ENCODE data around the gene ASTE1. TPM values are rescaled to one million over a fixed set of nuclear protein-coding genes. Genes with fewer than 3 reads are reported as not detected.

The ASTE1 gene
- total RNA-seq, 4 donors from 2014 or later = 1.8 to 14.9 (median 10.9) TPM

DNA sequence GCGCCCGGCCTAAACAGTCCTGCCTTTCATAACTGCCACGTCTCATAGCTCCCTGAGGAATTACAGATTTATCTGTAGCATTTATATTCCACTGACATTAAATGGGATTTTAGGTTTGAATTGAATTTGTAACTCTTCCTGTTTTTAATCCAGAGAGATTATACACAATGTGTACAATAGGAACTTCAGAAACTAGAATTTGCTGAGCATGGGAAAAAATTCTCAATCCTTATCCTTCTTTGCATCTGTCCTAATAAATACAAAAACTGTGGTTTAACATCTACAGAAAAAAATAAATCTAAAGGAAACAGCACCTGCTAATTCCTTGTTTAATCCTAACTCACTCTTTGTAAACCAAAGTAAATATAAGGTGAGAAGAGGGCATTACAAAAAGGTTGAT, 2.2 kb upstream of the ASTE1 start:
- TF ChIP-seq, protein P1, sequence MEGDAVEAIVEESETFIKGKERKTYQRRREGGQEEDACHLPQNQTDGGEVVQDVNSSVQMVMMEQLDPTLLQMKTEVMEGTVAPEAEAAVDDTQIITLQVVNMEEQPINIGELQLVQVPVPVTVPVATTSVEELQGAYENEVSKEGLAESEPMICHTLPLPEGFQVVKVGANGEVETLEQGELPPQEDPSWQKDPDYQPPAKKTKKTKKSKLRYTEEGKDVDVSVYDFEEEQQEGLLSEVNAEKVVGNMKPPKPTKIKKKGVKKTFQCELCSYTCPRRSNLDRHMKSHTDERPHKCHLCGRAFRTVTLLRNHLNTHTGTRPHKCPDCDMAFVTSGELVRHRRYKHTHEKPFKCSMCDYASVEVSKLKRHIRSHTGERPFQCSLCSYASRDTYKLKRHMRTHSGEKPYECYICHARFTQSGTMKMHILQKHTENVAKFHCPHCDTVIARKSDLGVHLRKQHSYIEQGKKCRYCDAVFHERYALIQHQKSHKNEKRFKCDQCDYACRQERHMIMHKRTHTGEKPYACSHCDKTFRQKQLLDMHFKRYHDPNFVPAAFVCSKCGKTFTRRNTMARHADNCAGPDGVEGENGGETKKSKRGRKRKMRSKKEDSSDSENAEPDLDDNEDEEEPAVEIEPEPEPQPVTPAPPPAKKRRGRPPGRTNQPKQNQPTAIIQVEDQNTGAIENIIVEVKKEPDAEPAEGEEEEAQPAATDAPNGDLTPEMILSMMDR (IDR thresholded peaks at IDR 0.05) = no peak
- TF ChIP-seq POLR2A (IDR thresholded peaks at IDR 0.05) = no peak
- H3K4me3 ChIP-seq = no peak overlapping the region
- intact Hi-C loops (cut with DNase I; ENCODE audit: low total_unique reads) = no loop called here
- no peak for DNase-seq
- no peaks in the 10 kb centered on the region for H3K36me3 ChIP-seq
- no peaks in the 10 kb centered on the region for H3K27me3 ChIP-seq
- peaks cover 0 to 5% of the 10 kb centered on the region in 2 donors for H3K4me1 ChIP-seq
- H3K9me3 ChIP-seq = no peaks in the 10 kb centered on the region
- H3K27ac ChIP-seq = no peak overlapping the region

DNA sequence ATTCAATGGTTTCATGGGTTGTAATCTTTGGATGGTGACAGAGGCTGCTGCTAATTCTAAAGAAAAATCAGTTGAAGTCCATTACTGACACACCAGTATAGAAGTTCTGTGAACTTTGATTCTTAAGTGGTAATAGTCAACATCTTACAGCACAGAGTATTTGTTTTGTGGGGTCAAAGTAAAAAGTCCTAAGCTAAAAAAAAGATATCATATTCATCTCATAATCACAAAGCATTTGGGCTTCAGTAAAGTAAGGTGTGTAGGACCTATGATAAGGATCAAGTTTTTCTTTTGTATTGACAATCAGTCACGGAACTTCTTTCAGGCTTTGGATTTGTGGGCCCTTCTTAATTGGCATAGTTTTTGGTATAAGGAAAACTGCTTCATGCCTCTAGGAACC, 1.1 kb downstream of the ASTE1 start:
- H3K27me3 ChIP-seq = no peaks in the 10 kb centered on the region
- no peaks in the 10 kb centered on the region for H3K36me3 ChIP-seq
- intact Hi-C loops (cut with DNase I; ENCODE audit: low total_unique reads) = no loop called here
- H3K9me3 ChIP-seq = no peaks in the 10 kb centered on the region
- no peak for TF ChIP-seq POLR2A (IDR thresholded peaks at IDR 0.05)
- TF ChIP-seq, protein P1 (IDR thresholded peaks at IDR 0.05) = no peak
- H3K27ac ChIP-seq = no peak overlapping the region
- peaks cover 0 to 5% of the 10 kb centered on the region in 2 donors for H3K4me1 ChIP-seq
- no peak for DNase-seq
- H3K4me3 ChIP-seq = peak overlapping the region in 1 of 2 donors; percentile 87

DNA sequence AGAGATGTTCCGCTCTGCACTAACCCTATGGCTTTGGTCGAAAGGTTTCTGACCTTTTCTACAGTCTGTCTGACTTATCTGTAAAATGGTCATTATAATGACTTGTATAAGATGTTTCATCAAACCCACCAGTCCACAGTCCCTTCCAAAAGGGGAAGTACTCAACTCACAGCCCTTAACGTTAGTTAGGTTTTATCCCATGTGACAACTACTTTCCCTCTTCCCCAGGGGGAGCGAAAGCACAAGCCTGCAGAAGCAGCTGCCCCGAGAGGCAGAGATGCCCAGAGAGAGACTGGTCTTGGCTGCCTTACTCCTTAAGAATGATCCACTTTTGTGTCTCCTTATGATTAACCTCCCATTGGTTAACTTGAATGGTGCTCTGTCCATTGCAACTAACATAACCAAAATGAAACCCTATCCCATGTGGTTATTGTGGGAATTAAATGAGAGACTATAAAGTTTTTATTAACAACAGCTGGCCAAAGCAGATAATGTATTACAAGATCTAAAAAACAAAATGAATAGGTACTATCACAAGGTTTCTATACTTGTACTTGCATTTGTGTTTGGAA, 6.4 kb downstream of the ASTE1 start:
- no peak for TF ChIP-seq POLR2A (IDR thresholded peaks at IDR 0.05)
- TF ChIP-seq, protein P1 (IDR thresholded peaks at IDR 0.05) = no peak
- intact Hi-C loops (cut with DNase I; ENCODE audit: low total_unique reads) = no loop called here
- no peak overlapping the region for H3K27ac ChIP-seq
- H3K4me1 ChIP-seq = peaks cover 2 to 4% of the 10 kb centered on the region in 2 donors
- no peaks in the 10 kb centered on the region for H3K36me3 ChIP-seq
- no peaks in the 10 kb centered on the region for H3K27me3 ChIP-seq
- DNase-seq = no peak
- H3K4me3 ChIP-seq = no peak overlapping the region
- no peaks in the 10 kb centered on the region for H3K9me3 ChIP-seq

DNA sequence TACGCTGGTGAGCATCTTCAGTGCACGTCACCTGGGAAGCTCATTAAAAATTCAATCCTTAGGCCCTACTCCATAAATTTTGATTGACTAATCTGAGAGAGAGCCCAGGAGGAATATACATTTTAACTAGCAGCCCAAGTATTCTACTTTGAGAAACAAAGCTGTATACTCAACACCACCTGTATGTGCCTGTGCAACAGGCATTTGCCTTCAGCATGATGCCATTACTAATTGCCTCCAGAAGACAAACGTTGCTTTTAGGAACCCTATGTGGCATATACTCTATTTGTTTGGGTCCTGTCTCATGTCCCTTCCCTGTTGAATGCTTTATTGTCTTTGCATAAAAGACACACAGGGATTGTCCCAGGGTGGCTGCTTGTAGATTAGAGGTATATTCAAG, 7.7 kb downstream of the ASTE1 start:
- Histone ChIP-seq H3K27me3 (no peaks in the 10 kb centered on the region), H3K4me3 (no peak overlapping the region), H3K36me3 (no peaks in the 10 kb centered on the region), H3K4me1 (peaks cover 0 to 4% of the 10 kb centered on the region in 2 donors), H3K27ac (no peak overlapping the region), H3K9me3 (no peaks in the 10 kb centered on the region)
- intact Hi-C loops (cut with DNase I; ENCODE audit: low total_unique reads) = no loop called here
- no peak for TF ChIP-seq POLR2A (IDR thresholded peaks at IDR 0.05)
- TF ChIP-seq, protein P1 (IDR thresholded peaks at IDR 0.05) = no peak
- DNase-seq = no peak

DNA sequence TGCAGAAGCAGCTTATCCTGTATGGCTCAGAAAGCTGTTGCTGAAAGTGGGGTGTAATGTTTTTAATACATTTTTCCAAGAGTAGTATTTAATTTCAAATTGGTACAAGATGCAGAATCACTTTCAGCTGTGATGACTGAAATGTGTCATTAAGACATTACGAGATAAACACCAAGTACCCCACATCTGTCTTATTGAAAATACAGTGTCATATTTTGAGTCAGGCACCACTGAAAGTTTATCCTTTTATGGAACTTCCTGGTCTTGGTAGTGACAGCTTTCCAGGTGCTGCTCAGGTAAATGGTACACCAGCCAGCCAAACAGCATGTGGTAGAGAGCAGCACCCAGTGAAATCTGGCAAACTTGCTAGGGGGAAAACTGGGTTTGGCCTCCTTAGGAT, 16.9 kb downstream of the ASTE1 start:
- H3K9me3 ChIP-seq = no peaks in the 10 kb centered on the region
- H3K4me1 ChIP-seq = no peaks in the 10 kb centered on the region
- H3K27ac ChIP-seq = no peak overlapping the region
- no peak overlapping the region for H3K4me3 ChIP-seq
- TF ChIP-seq POLR2A (IDR thresholded peaks at IDR 0.05) = no peak
- TF ChIP-seq, protein P1 (IDR thresholded peaks at IDR 0.05) = no peak
- intact Hi-C loops (cut with DNase I; ENCODE audit: low total_unique reads) = no loop called here
- no peaks in the 10 kb centered on the region for H3K36me3 ChIP-seq
- DNase-seq = no peak
- no peaks in the 10 kb centered on the region for H3K27me3 ChIP-seq

Data from uterus (tissue), 4 donors.